Prostate gland (tissue), 2 donors: ENCODE results near the gene SPC24.

Source experiments
- CTCF ChIP-seq, 4 experiments: fragments of 200-600 bp in 2 of 4; fragments of 450-650 bp in 2 of 4; sonication (generic) in 2 of 4; IDR thresholded peaks; 1 replicate in 3 of 4; 2 replicates in 1 of 4; pipeline ENCODE4 v1.5.1; 2016 to 2019; ENCODE audit warnings: antibody characterized with exemption in 4 of 4, mild to moderate bottlenecking in 2 of 4, moderate library complexity in 2 of 4
- POLR2A ChIP-seq: fragments of 450-650 bp; IDR thresholded peaks from one replicate; pipeline ENCODE4 v1.6.1; 2016; ENCODE audit warnings: antibody characterized with exemption, mild to moderate bottlenecking
- POLR2AphosphoS5 ChIP-seq: sonication (generic); formaldehyde crosslinking; IDR thresholded peaks from one replicate; pipeline ENCODE4 v1.6.1; 2017; ENCODE audit warnings: antibody characterized with exemption

GRCh38 chr19:11138601-11139300, 16.8 kb downstream of the SPC24 start:
- no peak for TF ChIP-seq POLR2AphosphoS5
- TF ChIP-seq CTCF (IDR thresholded peaks at IDR 0.05): no peak
- TF ChIP-seq POLR2A: no peak
